Measurements from ENCODE around the gene POMGNT2.

Gene POMGNT2

GRCh38 chr3:43126536-43126935, 20.7 kb upstream of the POMGNT2 start:
- Histone ChIP-seq H3K79me2 (ENCODE audit: insufficient read depth, low read length) (no peaks in the 10 kb centered on the region), H3K27me3 (ENCODE audit: insufficient read depth, low read length, poor library complexity, severe bottlenecking) (peaks cover 10% of the 10 kb centered on the region), H3K9ac (ENCODE audit: low read depth, low read length, poor library complexity, severe bottlenecking) (no peak overlapping the region), H3K9me2 (replicated peaks; ENCODE audit: low read depth, low read length) (no peaks in the 10 kb centered on the region), H3F3A (ENCODE audit: low read depth) (no peaks in the 10 kb centered on the region), H3K4me3 (ENCODE audit: low read length, poor library complexity, severe bottlenecking) (no peak overlapping the region), H3K9me3 (ENCODE audit: insufficient read depth, low read depth, low read length) (no peaks in the 10 kb centered on the region), H2AFZ (ENCODE audit: low read length) (no peak overlapping the region), H3K4me1 (ENCODE audit: insufficient read depth, low read length, poor library complexity, severe bottlenecking) (no peaks in the 10 kb centered on the region), H4K20me1 (ENCODE audit: insufficient read depth, low read length, poor library complexity, severe bottlenecking) (no peaks in the 10 kb centered on the region), H3K36me3 (ENCODE audit: insufficient read depth, low read length) (no peaks in the 10 kb centered on the region), H3K4me2 (ENCODE audit: low read depth, low read length, poor library complexity, severe bottlenecking) (no peak overlapping the region)
- TF ChIP-seq CTCF (conservative IDR thresholded peaks at IDR 0.05; ENCODE audit: low read length) (no peak), EZH2phosphoT487 (IDR thresholded peaks at IDR 0.05; ENCODE audit: borderline replicate concordance) (no peak)

- H3K4me1 ChIP-seq (ENCODE audit: insufficient read depth, low read length, poor library complexity, severe bottlenecking): no peaks in the 10 kb centered on the region
- H3K9ac ChIP-seq (ENCODE audit: low read depth, low read length, poor library complexity, severe bottlenecking): no peak overlapping the region
- H3F3A ChIP-seq (ENCODE audit: low read depth): no peaks in the 10 kb centered on the region
- TF ChIP-seq EZH2phosphoT487 (IDR thresholded peaks at IDR 0.05; ENCODE audit: borderline replicate concordance) (no peak), CTCF (conservative IDR thresholded peaks at IDR 0.05; ENCODE audit: low read length) (no peak)
- H3K79me2 ChIP-seq (ENCODE audit: insufficient read depth, low read length): no peaks in the 10 kb centered on the region
- H3K9me3 ChIP-seq (ENCODE audit: insufficient read depth, low read depth, low read length): no peaks in the 10 kb centered on the region
- no peak overlapping the region for H2AFZ ChIP-seq (ENCODE audit: low read length)
- H4K20me1 ChIP-seq (ENCODE audit: insufficient read depth, low read length, poor library complexity, severe bottlenecking): no peaks in the 10 kb centered on the region
- no peaks in the 10 kb centered on the region for H3K36me3 ChIP-seq (ENCODE audit: insufficient read depth, low read length)
- no peak overlapping the region for H3K4me3 ChIP-seq (ENCODE audit: low read length, poor library complexity, severe bottlenecking)
- H3K9me2 ChIP-seq (replicated peaks; ENCODE audit: low read depth, low read length): no peaks in the 10 kb centered on the region
- no peak overlapping the region for H3K4me2 ChIP-seq (ENCODE audit: low read depth, low read length, poor library complexity, severe bottlenecking)
- peaks cover 10% of the 10 kb centered on the region for H3K27me3 ChIP-seq (ENCODE audit: insufficient read depth, low read length, poor library complexity, severe bottlenecking)
These were observed 18.0 kb upstream of the POMGNT2 start for GRCh38 chr3:43123895-43124294.

- no peak overlapping the region for H3K4me2 ChIP-seq (ENCODE audit: low read depth, low read length, poor library complexity, severe bottlenecking)
- H2AFZ ChIP-seq (ENCODE audit: low read length): no peak overlapping the region
- no peaks in the 10 kb centered on the region for H3F3A ChIP-seq (ENCODE audit: low read depth)
- no peaks in the 10 kb centered on the region for H3K36me3 ChIP-seq (ENCODE audit: insufficient read depth, low read length)
- H3K9me2 ChIP-seq (replicated peaks; ENCODE audit: low read depth, low read length): no peaks in the 10 kb centered on the region
- H4K20me1 ChIP-seq (ENCODE audit: insufficient read depth, low read length, poor library complexity, severe bottlenecking): no peaks in the 10 kb centered on the region
- no peak overlapping the region for H3K9ac ChIP-seq (ENCODE audit: low read depth, low read length, poor library complexity, severe bottlenecking)
- H3K79me2 ChIP-seq (ENCODE audit: insufficient read depth, low read length): no peaks in the 10 kb centered on the region
- H3K9me3 ChIP-seq (ENCODE audit: insufficient read depth, low read depth, low read length): no peaks in the 10 kb centered on the region
- peaks cover 10% of the 10 kb centered on the region for H3K27me3 ChIP-seq (ENCODE audit: insufficient read depth, low read length, poor library complexity, severe bottlenecking)
- no peaks in the 10 kb centered on the region for H3K4me1 ChIP-seq (ENCODE audit: insufficient read depth, low read length, poor library complexity, severe bottlenecking)
- no peak overlapping the region for H3K4me3 ChIP-seq (ENCODE audit: low read length, poor library complexity, severe bottlenecking)
- TF ChIP-seq EZH2phosphoT487 (IDR thresholded peaks at IDR 0.05; ENCODE audit: borderline replicate concordance) (no peak), CTCF (conservative IDR thresholded peaks at IDR 0.05; ENCODE audit: low read length) (no peak)
These were observed 15.1 kb upstream of the POMGNT2 start for GRCh38 chr3:43120937-43121336.
